Keratinocyte (primary cell): ENCODE data around the gene C22orf39. TPM values are rescaled to one million over a fixed set of nuclear protein-coding genes. Genes with fewer than 3 reads are reported as not detected.

Experiments
- DNase-seq: peaks from one replicate; pipeline ENCODE4 v3.0.0-alpha.2; 2011; ENCODE audit warnings: low read depth, missing footprints, low spot score
- FAIRE-seq: peaks from 2 replicates; lab custom pipeline; 2011; peaks lifted over from hg19 to GRCh38; lab: Jason Lieb, UNC
- H2AFZ ChIP-seq: 2 replicates; pipeline ENCODE4 v1.6.0; 2012; ENCODE audit warnings: low read length, control low read depth, inconsistent platforms; ENCODE audit not compliant: control insufficient read depth
- H3K27ac ChIP-seq: 2 replicates; pipeline ENCODE4 v1.5.1; 2011; ENCODE audit warnings: low read length; ENCODE audit not compliant: control insufficient read depth, insufficient read depth
- H3K27me3 ChIP-seq: 3 replicates; pipeline ENCODE4 v1.6.0; 2011; ENCODE audit warnings: low read length; ENCODE audit not compliant: control insufficient read depth, insufficient read depth; ENCODE audit errors: extremely low read depth
- H3K36me3 ChIP-seq, 2 experiments: 2 replicates in 1 of 2; 3 replicates in 1 of 2; pipeline ENCODE4 v1.5.1; 2011; ENCODE audit warnings: low read length in 2 of 2, mild to moderate bottlenecking in 1 of 2; ENCODE audit not compliant: control insufficient read depth in 2 of 2, insufficient read depth in 2 of 2; ENCODE audit errors: extremely low read depth in 1 of 2
- H3K4me1 ChIP-seq: 3 replicates; pipeline ENCODE4 v1.5.1; 2011; ENCODE audit warnings: low read length; ENCODE audit not compliant: control insufficient read depth, insufficient read depth; ENCODE audit errors: extremely low read depth
- H3K4me2 ChIP-seq: 3 replicates; pipeline ENCODE4 v1.6.0; 2011; ENCODE audit warnings: low read depth, low read length; ENCODE audit not compliant: control insufficient read depth, insufficient read depth; ENCODE audit errors: extremely low read depth
- H3K4me3 ChIP-seq, 3 experiments: fragments of 200-600 bp in 1 of 3; sonication (generic) in 1 of 3; 2 replicates in 2 of 3; 3 replicates in 1 of 3; pipeline ENCODE4 v1.5.1; 2011 to 2016; ENCODE audit warnings: low read length in 3 of 3, mild to moderate bottlenecking in 3 of 3, control low read depth in 2 of 3, inconsistent platforms in 1 of 3, low read depth in 1 of 3, mixed read lengths in 1 of 3, mixed run types in 1 of 3, moderate library complexity in 1 of 3; ENCODE audit not compliant: control insufficient read depth in 2 of 3, insufficient read depth in 2 of 3; ENCODE audit errors: extremely low read depth in 1 of 3
- H3K79me2 ChIP-seq: 2 replicates; pipeline ENCODE4 v1.6.0; 2012; ENCODE audit warnings: low read length; ENCODE audit not compliant: control insufficient read depth, insufficient read depth
- H3K9ac ChIP-seq: 3 replicates; pipeline ENCODE4 v1.6.0; 2011; ENCODE audit warnings: low read length; ENCODE audit not compliant: control insufficient read depth, insufficient read depth; ENCODE audit errors: extremely low read depth
- H3K9me1 ChIP-seq: 3 replicates; pipeline ENCODE4 v1.6.0; 2011; ENCODE audit warnings: low read length; ENCODE audit not compliant: control insufficient read depth, insufficient read depth; ENCODE audit errors: extremely low read depth
- H3K9me3 ChIP-seq: 2 replicates; pipeline ENCODE4 v1.5.1; 2012; ENCODE audit warnings: low read depth, low read length; ENCODE audit not compliant: control insufficient read depth
- H4K20me1 ChIP-seq: 3 replicates; pipeline ENCODE4 v1.6.0; 2011; ENCODE audit warnings: low read length; ENCODE audit not compliant: control insufficient read depth, insufficient read depth; ENCODE audit errors: extremely low read depth
- CTCF ChIP-seq, 3 experiments: IDR thresholded peaks in 1 of 3; conservative IDR thresholded peaks in 1 of 3; optimal IDR thresholded peaks in 1 of 3; 2 replicates in 2 of 3; 3 replicates in 1 of 3; pipeline versions ENCODE3 to v1.5.1; 2011; ENCODE audit warnings: low read length in 3 of 3, mild to moderate bottlenecking in 3 of 3, moderate library complexity in 2 of 3, control low read depth in 1 of 3, inconsistent platforms in 1 of 3; ENCODE audit not compliant: insufficient read depth in 2 of 3; ENCODE audit errors: extremely low read depth in 1 of 3
- EZH2 ChIP-seq: IDR thresholded peaks from one replicate; pipeline ENCODE4 v1.6.1; 2012; ENCODE audit warnings: inconsistent platforms, mild to moderate bottlenecking, low read length, moderate library complexity
- dilution Hi-C: fragments of 300-500 bp; cut with MboI; formaldehyde crosslinking; loops from one replicate; pipeline ENCODE4 v1.7.0; 2020; ENCODE audit warnings: low sequenced_read_pairs; ENCODE audit not compliant: extremely low pct_ligation_motif_present
- polyA plus RNA-seq, 5 experiments: library from polyadenylated mRNA; depleted of rRNA in 3 of 5; stranded (reverse) in 3 of 5; stranded (forward) in 1 of 5; unstranded in 1 of 5; fragments of >200 nt; gene quantifications; 1 replicate in 1 of 5; 2 replicates in 3 of 5; 3 replicates in 1 of 5; pipeline versions ENCODE4 v1.2.1 to v1.2.3, GENCODE V29; 2011 to 2012; ENCODE audit warnings: missing spikeins in 2 of 5, low read depth in 1 of 5, low replicate concordance in 1 of 5

C22orf39 gene
- polyA plus RNA-seq, 1 donor (not counting 4 experiments of a cell fraction or from before 2014, with no cell fraction given), result 13.8 TPM

DNA sequence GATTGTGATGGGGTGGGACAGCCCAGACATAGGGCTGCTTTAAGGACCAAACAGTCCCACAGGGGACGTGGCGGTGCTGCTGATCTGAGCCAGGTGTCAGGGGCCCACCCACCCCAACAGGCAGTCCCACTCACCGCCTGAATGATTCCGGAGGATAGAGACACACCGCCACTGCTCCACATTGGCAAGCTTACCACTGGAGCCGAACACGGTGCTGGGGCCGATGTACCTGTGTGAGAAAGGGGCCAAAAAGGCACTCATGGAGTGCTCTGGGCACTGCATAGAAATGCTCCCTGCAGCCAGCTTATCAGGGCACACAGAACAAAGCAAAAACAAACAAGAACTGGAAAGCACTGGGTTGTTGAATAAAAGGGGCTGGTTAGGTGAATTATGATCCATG lies 41.9 kb downstream of the C22orf39 start:
- H3K4me1 ChIP-seq, result no peaks in the 10 kb centered on the region
- H3K4me3 ChIP-seq, result no peak overlapping the region
- H3K4me2 ChIP-seq, result no peak overlapping the region
- H3K27me3 ChIP-seq, result no peaks in the 10 kb centered on the region
- FAIRE-seq, result no peak
- dilution Hi-C loops, result no loop called here
- H3K79me2 ChIP-seq, result peaks cover under 1% of the 10 kb centered on the region
- no peaks in the 10 kb centered on the region for H3K9me3 ChIP-seq
- DNase-seq, result no peak
- peaks cover 2% of the 10 kb centered on the region for H4K20me1 ChIP-seq
- no peak overlapping the region for H3K9ac ChIP-seq
- H3K9me1 ChIP-seq, result no peaks in the 10 kb centered on the region
- H3K27ac ChIP-seq, result no peak overlapping the region
- peaks cover 36 to 41% of the 10 kb centered on the region in 2 experiments for H3K36me3 ChIP-seq
- H2AFZ ChIP-seq, result no peak overlapping the region
- no peak for TF ChIP-seq CTCF (optimal IDR thresholded peaks at IDR 0.05 in 1 of 3, IDR thresholded peaks at IDR 0.05 in 1 of 3, conservative IDR thresholded peaks at IDR 0.05 in 1 of 3; ENCODE audit: extremely low read depth in 1 of 3, insufficient read depth in 2 of 3, low read length in 3 of 3)
- TF ChIP-seq EZH2, result no peak

- H4K20me1 ChIP-seq, result peaks cover 2% of the 10 kb centered on the region
- H2AFZ ChIP-seq, result no peak overlapping the region
- H3K9me3 ChIP-seq, result no peaks in the 10 kb centered on the region
- H3K4me2 ChIP-seq, result no peak overlapping the region
- H3K27me3 ChIP-seq, result no peaks in the 10 kb centered on the region
- no peaks in the 10 kb centered on the region for H3K4me1 ChIP-seq
- dilution Hi-C loops, result no loop called here
- no peak overlapping the region for H3K27ac ChIP-seq
- DNase-seq (no peak), FAIRE-seq (no peak)
- H3K4me3 ChIP-seq, result no peak overlapping the region
- no peaks in the 10 kb centered on the region for H3K9me1 ChIP-seq
- peaks cover 35 to 40% of the 10 kb centered on the region in 2 experiments for H3K36me3 ChIP-seq
- no peaks in the 10 kb centered on the region for H3K79me2 ChIP-seq
- TF ChIP-seq CTCF (optimal IDR thresholded peaks at IDR 0.05 in 1 of 3, IDR thresholded peaks at IDR 0.05 in 1 of 3, conservative IDR thresholded peaks at IDR 0.05 in 1 of 3; ENCODE audit: extremely low read depth in 1 of 3, insufficient read depth in 2 of 3, low read length in 3 of 3) (no peak), EZH2 (no peak)
- H3K9ac ChIP-seq, result no peak overlapping the region
Observed at GRCh38 chr22:19405133-19405532, 42.4 kb downstream of the C22orf39 start.
